DMS153 treated with DMSO at 0.1 percent for 48 hours (cell line): ENCODE results near the gene IL19.

Experiments
- DNase-seq: peaks from one replicate; lab custom pipeline; 2025; ENCODE audit not compliant: unreplicated experiment; lab: John Stamatoyannopoulos, UW

Gene IL19, protein sequence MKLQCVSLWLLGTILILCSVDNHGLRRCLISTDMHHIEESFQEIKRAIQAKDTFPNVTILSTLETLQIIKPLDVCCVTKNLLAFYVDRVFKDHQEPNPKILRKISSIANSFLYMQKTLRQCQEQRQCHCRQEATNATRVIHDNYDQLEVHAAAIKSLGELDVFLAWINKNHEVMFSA

DNA sequence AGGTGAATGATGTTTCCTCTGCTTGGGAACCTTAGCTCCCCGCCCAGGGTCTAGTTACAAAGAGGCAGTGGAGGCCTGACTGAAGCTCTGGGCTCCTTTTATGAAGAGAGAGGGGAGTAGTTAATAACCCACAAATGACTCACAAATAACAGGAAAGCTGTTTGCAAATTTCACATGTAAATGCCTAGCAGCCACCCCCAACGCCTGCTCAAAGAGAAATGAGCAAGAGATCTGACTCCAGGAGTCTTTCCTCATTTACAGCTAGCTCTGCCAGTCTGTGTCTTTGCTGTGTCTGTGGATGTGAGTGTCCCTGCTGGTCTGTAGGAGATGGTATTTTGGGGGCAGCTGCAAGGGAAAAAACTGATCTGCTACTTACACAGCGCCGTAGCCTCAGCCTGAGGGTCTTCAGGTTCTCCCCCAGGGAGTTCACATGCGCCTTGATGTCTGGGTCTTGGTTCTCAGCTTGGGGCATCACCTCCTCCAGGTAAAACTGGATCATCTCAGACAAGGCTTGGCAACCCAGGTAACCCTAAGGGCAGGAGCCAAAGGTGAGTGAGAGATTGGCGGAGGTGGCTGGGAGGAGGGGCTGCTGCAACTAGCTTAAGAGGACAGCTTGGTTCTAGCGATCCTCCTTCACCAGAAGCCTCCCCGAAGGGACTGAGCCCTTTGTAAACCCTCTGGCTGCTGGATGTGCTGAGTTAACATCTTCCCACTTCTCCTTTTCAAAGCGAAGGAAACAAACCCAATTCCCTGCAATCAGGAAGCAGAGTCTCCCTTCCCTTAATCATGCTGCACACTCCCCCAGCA lies at the start of gene IL19:
Gene IL19, plus strand, starts transcription at position 243 of the 807 bp plus-strand sequence. CDS start 65,890 bp downstream, outside the sequence.
- DNase-seq: no peak

DNA sequence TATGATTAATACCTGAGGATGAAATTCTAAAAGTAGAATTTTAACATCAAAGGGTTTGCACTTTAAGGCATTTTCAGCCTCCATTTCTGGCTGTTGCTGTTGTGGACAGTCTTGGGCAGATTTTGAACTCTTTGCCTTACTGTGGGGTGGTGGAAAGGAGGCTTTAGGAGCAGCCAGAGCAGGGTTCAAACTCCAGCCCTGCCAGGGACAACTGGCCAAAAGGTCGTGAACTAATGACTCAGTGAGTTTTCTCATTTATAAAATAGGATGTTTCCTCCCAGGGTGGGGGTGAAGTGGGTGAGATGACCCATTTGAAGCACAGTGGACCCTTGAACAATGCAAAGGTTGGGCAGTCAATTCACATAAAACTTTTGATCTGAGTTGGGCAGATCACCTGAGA lies 49.1 kb upstream of the IL19 start:
- DNase-seq: no peak

DNA sequence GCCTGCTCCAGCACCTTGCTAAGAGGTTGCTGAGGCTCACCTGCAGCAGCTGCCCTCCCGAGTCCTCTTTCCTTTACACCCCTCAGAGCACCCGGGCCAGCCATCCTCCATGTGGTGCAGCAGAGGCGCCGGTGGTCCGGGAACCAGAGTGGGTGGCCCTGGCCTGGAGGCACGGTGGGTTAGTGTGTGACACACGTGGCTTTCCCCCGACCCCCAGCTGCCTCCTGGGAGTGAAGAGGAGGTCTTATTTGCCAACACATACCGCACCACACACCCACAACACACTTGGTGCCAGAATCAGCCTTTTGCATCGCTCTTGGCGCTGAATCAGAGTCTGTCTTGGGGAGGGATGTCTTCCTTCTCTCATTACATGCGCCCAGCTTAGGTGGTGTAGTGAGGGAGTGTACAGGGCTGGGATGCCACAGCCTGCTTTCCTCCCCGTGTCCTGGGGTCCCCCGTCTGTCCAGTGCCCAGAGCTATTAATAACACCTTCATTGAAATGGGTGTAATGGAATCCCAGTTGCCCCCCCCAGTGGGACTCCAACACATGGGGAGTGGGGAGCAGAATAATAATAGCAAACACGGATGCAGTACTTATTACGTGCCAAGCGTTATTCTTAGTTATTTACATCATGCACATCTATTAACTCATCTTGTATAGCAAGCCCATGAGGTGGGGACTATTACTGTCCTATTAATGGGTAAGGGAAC lies 47.7 kb upstream of the IL19 start:
- no peak for DNase-seq

DNA sequence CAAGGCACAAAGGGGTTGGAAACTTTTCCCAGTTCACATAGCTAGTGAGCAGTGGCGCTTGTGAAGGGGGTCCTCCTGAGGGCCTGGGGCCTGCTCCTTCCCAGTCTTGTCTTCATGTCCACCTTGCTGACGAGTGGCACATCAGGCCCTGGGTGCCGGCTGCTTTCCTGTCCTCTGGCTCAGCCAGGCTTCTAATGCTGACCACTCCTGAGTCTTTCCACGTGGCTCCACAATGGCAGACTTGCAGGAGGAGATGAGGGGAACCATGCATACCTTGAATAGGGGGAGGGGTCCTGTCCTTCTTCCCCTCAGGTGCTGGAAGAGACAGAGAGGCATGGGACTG lies 47.1 kb upstream of the IL19 start:
- DNase-seq: no peak

DNA sequence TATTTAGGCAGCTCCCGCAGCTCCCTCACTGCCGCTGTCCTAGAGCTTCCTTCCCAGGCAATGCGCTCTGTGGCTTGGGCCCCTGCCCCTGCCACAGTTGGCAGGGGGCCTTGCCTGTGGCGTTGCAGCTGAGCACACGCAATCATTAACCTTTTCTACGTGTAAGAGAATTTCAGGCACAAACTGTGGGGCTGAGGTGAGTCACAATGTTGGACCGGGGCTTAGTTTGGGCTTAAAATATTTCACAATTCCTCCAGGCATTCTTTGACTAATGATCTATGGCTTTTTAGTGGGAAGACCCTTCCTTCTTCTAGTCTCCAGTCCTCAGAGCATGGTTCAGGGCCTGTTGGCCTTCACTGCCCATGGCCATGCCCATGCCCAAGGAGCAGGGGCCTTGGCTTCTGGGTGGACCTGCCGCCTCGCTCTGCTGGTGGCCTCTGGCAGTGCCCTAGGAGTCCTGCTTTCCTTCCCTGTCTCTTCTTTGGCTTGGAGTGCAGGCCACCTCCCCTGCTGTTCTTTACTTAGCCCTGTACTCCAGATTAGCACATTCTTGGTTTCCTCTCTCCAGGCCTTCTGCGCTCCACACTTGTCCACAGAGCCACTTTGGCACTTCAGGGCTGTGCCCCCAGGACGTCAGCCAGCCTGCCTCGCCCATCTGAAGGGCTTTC lies 46.6 kb upstream of the IL19 start:
- DNase-seq: no peak

DNA sequence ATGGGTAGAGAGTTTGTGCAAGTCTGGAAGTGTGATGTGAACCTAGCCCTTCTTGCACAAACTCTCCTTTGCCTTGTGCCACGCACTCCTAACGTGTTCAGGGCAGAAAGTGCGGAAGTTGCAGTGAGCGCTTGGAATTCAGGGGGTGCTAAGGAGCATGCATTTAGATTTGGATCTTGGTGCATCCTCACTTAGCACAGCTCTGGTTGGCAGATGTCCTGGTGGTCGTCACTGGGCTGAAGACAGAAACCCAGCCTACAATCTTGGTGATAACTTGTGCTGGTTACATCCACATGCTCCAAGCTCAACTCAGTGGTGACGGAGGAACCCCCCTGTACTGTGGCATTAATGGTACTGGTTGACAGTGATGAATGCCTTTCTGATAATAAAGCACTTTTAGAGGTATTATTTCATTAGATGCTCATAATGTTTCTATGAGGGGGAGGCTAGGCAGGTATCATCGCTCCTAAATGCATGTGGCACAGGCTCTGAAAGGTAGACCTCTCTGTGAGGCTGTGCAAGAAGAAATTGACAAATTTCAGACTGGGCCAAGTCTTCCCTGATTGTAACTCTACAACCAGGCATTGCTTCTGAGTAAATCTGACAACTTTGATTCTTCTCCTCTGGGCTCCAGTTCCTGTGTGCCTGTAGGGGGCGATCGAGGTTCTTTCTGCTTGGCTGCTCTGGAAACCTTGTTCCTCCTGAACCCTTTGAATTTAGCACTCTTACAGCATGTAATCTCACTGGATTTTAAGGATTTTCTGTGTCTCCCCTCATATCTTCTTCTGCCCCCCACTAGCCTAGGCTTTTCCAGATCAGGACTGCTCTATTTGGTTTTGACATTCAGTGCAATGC lies 45.2 kb upstream of the IL19 start:
- peak; percentile 26 for DNase-seq

DNA sequence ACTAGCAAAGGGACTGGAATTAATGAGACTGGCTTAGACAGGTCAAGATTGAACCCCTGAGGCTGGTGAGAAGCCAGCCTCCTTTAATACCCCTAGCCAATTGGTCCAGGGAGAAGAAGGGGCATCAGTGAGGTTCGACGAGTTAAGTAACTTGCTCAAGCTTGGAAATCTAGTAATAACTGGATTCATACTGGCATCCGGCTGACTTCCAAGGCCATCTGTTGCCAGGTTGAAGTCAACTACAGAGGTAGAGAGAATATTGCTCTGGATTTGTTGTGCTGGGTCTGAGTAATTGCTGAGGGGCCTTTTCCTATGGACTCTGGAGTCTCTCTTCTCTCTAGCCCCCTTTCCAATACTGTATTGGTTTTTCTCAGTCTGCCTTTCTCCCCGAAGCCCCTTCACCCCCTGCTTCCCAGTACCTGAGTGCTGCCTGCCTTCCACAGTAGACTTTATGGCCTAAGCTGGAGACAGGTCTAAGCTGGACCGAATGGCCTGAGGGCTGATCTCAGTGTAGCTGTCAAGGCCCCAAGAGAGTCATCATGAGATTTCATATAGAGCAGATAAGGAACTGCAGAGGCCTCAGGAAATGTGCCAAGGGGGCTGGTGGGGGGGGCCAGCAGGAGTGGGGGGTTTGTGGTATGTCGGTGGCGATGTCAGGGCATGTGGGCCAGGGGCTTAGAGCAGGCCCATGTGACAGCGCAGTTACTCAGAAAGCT lies 42.4 kb upstream of the IL19 start:
- no peak for DNase-seq

DNA sequence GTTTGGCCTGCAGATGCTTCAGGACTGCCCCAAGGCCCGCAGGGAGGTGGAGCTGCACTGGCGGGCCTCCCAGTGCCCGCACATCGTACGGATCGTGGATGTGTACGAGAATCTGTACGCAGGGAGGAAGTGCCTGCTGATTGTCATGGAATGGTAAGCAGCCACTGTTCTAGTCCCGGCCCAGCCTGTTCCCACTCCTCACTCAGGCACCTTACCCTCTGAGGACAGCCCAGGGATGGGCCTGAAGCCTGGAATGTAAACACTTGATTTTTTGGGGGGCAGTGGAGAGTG lies 41.9 kb upstream of the IL19 start:
- no peak for DNase-seq

DNA sequence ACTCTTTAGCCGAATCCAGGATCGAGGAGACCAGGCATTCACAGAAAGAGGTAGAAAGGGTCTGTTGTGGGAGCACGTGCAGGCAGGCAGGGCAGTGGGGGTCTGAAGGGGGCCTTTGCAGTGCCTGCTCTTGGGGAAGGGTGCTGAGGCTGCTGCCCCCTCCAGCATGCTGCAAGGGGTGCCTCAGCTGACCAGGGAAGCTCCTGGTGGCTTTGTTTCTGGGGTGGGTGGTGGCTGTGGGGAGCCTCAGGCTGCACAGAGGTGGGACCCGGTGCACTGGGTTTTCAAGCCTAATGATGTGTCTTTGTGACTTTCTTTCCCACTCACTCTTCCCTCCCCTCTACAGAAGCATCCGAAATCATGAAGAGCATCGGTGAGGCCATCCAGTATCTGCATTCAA lies 41.5 kb upstream of the IL19 start:
- no peak for DNase-seq

DNA sequence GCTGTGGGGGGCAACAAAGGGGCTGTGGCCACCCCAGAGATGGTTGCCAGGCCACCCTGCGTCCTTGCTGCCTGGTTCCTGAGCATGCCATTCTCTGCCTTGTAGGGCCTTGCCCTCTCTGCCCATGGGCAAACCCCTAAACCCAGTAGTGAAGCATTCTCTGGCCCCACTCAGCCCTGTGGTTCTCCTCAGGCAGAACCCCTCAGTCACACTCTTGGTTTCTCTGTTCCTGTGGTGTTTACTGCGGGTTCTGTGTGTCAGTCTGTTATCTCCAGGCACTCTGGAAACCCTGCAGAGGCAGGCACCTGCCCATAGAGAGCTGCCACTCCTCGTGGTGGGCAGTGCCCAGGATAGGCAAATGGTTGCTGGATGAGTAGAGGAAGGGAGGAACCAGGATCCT lies 41.1 kb upstream of the IL19 start:
- no peak for DNase-seq

DNA sequence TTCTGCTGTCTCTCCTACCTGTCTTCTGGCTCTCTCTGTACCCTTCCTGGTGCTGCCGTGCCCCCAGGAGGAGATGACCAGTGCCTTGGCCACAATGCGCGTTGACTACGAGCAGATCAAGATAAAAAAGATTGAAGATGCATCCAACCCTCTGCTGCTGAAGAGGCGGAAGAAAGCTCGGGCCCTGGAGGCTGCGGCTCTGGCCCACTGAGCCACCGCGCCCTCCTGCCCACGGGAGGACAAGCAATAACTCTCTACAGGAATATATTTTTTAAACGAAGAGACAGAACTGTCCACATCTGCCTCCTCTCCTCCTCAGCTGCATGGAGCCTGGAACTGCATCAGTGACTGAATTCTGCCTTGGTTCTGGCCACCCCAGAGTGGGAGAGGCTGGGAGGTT lies 38.1 kb upstream of the IL19 start:
- DNase-seq: no peak

DNA sequence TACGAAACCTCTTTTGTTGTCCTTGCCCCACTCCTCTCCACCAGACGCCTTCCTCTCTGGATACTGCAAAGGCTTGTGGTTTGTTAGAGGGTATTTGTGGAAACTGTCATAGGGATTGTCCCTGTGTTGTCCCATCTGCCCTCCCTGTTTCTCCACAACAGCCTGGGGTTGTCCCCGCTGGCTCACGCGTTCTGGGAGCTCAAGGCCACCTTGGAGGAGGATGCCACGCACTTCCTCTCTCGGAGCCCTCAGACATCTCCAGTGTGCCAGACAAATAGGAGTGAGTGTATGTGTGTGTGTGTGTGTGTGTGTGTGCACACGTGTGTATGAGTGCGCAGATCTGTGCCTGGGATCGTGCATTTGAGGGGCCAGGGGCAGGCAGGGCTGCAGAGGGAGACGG lies 37.6 kb upstream of the IL19 start:
- DNase-seq: no peak

DNA sequence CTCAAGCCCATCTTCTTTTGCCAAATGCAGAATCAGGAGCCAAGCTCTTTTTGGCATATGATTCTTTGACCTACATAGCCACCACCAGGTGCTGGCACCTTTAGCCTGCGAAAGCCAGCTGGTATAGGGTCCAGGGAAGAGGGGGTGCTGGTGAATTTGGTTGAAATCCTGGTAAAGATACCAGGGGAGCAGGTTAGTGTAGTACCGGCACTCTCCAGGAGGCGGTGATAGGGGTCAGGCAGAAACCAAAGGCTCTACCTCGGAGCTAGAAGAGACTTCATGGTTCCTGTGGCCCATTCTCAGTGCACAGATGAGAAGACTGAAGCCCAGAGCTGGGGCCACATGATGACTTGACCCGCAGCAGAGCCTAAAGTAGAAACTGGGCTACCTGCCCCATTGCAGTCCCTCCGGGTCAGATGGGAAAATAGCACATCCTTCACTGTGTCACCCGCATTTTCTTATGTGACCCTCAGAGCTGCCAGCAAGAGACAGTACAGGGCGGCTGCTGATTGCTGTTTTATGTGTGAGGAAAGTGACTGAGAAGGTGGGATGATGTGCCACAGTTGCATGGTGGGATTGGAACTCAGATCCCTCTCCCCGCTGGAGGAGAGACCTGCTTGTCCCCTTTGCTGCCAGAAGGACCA lies 36.0 kb upstream of the IL19 start:
- no peak for DNase-seq

DNA sequence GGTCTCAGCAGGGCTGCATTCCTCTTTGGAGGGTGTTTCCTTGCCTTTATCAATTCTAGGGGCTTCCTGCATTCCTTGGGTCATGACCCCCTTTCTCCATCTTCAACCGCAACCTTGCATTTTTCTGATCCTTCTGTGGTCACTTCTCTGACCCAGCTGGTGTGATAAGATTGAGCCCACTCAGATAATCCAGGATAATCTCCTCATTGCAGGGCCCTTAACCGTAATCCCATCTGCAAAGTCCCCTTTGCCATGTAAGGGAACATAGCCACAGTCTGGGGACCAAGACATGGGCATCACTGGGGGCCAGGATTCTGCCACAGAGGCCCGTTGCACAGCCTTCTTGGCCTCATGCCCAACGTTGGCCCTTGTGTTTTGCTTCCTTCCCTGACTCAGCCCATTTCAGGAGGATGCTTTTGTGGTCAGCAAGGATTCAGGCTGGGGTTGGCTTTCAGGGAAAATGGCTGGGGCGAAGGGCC lies 35.0 kb upstream of the IL19 start:
- DNase-seq: no peak

DNA sequence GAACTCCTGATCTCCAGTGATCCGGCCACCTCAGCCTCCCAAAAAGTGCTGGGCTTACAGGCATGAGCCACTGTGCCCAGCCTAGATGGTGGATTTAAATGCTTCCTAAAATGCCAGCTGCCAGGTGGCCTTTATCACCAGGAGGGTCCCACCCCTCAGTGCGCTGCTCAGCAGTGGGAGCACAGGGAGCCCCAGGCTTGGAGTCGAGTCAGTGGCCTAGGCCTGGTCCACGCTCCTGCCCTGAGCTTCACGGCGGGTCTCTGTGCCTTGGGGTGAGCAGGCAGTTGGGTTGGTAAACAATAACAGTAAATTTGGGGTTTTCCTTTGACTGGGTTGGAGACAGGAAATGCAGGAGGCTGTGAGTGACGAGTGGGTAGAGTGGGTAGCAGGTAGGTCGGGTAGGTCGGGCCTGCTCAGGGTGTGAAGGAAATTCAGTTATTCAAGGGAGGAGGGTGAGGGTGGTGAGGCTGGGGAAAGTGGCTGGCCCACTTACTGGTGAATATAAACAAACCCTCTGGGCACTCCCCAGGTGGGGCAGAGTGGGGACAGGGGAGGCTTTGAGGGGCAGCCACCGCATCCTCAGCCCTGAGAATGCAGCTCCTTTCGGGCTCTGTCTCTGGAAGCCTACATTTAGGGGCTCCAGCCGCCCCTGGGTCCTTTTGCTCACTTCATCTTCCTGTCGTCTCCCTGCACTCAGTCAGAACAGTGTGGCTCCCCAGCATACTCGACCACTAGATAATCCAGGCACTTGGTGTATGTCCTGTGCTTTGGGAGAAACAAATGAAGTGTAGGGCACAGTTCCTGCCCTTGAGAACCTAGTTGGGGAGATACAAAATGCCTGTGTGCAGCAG lies 33.5 kb upstream of the IL19 start:
- DNase-seq: no peak

DNA sequence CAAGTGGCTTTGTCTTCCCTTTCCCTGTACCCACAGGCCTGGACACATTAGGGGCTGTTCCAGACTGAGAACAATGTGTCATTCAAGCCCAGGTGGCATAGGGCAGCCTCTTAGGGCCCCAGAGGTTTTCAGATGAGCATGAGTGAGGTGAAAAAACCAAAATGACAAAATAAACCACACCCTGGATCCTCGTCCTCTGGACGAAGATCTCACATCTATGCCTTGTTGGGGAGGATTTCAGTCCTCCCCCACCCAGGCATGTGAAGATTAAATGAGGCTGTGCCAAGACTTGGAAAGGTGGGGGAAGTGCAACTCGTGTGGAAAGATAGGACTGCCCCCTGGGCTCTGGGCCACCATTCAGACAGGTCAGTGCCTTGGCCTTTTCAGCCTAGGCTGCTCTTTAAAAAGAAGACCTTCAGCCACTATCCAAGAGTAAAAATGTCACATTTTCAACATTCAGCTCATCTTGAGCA lies 32.8 kb upstream of the IL19 start:
- DNase-seq: no peak

DNA sequence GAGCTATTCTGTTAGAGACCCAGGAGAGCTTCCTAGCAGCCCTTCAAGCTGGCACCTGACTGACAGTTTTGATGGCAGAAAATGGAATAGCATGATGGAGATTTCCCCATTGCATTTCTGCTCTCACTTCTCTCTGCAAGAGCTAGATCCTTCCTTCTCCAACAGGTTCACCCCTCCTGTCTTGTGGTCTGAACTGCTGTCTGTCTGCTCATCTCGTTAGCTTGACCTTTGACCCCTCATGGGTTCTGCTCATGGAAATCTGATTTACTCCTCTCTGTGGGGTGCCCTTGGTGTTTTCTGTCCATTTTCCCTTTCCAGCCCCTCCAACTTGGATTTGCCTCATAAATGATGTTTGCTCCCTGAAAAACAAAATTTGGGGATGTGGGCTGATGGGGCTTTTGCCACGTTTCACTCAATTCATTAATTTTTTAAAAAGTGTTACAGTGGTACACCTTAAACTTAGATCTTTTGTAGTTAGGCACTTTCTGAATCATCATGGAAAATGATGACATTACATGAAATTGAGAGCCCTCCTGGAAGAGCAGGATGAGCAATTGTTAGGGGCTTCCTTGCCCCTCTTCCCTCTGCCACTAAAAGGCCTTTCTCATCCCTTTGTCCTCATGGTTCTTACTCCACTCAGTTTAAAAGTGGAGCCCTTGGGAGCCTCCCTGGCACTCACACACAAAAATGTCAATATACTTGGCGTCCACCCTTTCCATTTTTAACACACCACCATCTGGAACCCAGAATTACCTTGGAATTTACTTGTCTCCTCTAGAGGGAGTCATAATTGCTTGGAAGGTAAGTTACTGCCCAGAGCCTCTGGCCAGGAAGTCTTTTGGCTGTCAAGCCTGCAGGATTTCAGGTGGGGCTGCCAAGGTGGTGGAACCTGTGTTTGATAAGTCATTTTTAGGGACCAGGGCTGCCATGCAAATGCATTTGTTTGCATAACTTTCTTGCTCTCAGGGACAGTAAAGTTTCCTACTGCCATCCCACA lies 31.9 kb upstream of the IL19 start:
- DNase-seq: peak; percentile 19
